Esophagus squamous epithelium (tissue), 5 donors: ENCODE measurements around the gene BTG2. TPM values are rescaled to one million over a fixed set of nuclear protein-coding genes. Genes with fewer than 3 reads are reported as not detected.

Source experiments
- DNase-seq: peaks from one replicate; lab custom pipeline; 2025; lab: John Stamatoyannopoulos, UW
- H3K27ac ChIP-seq, 4 donors: fragments of 200-600 bp; sonication (generic); one replicate each; pipeline ENCODE4 v1.5.1; 2016 to 2019; ENCODE audit warnings: mild to moderate bottlenecking in 1 of 4
- H3K27me3 ChIP-seq, 4 donors: fragments of 200-600 bp; sonication (generic); 1 replicate in 3 of 4; 2 replicates in 1 of 4; pipeline versions ENCODE4 v1.5.1 to v1.6.0; 2017 to 2021; ENCODE audit warnings: antibody characterized with exemption in 1 of 4
- H3K36me3 ChIP-seq, 3 donors: fragments of 200-600 bp; sonication (generic); one replicate each; pipeline ENCODE4 v1.5.1; 2016 to 2019
- H3K4me1 ChIP-seq, 3 donors: fragments of 200-600 bp; sonication (generic); one replicate each; pipeline ENCODE4 v1.5.1; 2017 to 2019
- H3K4me3 ChIP-seq, 4 donors: fragments of 200-600 bp; sonication (generic); 1 replicate in 3 of 4; 2 replicates in 1 of 4; pipeline ENCODE4 v1.5.1; 2016 to 2019; ENCODE audit warnings: mild to moderate bottlenecking in 2 of 4, moderate library complexity in 1 of 4
- H3K9me3 ChIP-seq, 3 donors: fragments of 200-600 bp; sonication (generic); one replicate each; pipeline ENCODE4 v1.5.1; 2016 to 2019
- POLR2A ChIP-seq, 4 donors: fragments of 450-650 bp; IDR thresholded peaks; one replicate each; pipeline ENCODE4 v1.6.1; 2017; ENCODE audit warnings: antibody characterized with exemption in 4 of 4, mild to moderate bottlenecking in 4 of 4, moderate library complexity in 3 of 4
- WGBS, 2 donors: methylation state at CpG; one replicate each; pipeline ENCODE4 v1.1.5; 2018; 5-methylcytosine and 5-hydroxymethylcytosine counted together
- intact Hi-C: fragments of 100-400 bp; cut with DNase I; formaldehyde crosslinking; loops from one replicate; pipeline ENCODE4 v1.15.0; 2022
- total RNA-seq, 4 donors: library from RNA; depleted of rRNA; stranded (reverse); fragments of >200 nt; gene quantifications; one replicate each; pipeline ENCODE4 v1.1.0, GENCODE V29; 2016
- TF ChIP-seq, protein P1 (sequence below), 6 experiments: fragments of 450-650 bp in 4 of 6; fragments of 200-600 bp in 2 of 6; sonication (generic) in 2 of 6; IDR thresholded peaks; one replicate each; pipeline ENCODE4 v1.5.1; 2016 to 2019; ENCODE audit warnings: antibody characterized with exemption in 6 of 6, mild to moderate bottlenecking in 4 of 6, moderate library complexity in 4 of 6
- donor health status: DM: yes; HTN: yes; CAD: no.

BTG2 gene
- total RNA-seq, 4 donors from 2014 or later, result 29.7 to 46.2 (median 41.3) TPM

DNA sequence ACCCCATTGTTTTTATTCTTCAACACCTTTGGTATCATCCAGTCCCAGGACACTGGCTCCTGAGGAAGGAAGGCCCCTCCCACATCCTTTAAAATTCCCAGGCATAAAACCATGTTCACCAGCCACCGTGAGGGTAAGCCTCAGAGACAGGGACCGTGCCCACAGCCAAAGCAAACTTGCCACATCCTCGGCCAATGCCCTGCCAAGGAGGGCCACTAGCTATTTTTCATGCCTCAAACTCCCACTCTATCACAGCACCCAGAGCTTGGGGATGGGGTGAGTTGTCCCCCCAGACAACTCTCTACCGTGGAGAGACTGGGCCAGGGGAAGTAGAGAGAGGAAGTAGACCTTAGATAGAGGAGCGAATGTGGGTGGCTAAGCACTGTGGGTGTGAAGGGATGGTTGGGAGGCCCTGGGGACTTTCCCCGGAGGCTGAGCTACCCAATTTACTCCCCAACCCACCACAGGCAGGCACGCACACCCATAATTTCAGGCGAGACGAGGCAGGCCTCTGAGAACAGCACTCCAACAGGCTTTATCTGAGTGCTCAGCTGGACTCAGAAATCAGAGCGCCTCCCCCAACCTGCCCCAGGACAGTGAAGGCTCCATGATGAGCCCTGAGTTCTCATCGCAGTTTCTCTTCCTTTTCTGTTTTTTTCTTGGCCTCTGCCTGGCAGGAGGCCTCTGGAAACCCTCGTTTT lies 15.9 kb upstream of the BTG2 start:
- intact Hi-C loops, result no loop called here
- WGBS, 2 donors, result 12 to 31% methylated on average over 11 of the region's 12 CpGs
- TF ChIP-seq, protein P1, sequence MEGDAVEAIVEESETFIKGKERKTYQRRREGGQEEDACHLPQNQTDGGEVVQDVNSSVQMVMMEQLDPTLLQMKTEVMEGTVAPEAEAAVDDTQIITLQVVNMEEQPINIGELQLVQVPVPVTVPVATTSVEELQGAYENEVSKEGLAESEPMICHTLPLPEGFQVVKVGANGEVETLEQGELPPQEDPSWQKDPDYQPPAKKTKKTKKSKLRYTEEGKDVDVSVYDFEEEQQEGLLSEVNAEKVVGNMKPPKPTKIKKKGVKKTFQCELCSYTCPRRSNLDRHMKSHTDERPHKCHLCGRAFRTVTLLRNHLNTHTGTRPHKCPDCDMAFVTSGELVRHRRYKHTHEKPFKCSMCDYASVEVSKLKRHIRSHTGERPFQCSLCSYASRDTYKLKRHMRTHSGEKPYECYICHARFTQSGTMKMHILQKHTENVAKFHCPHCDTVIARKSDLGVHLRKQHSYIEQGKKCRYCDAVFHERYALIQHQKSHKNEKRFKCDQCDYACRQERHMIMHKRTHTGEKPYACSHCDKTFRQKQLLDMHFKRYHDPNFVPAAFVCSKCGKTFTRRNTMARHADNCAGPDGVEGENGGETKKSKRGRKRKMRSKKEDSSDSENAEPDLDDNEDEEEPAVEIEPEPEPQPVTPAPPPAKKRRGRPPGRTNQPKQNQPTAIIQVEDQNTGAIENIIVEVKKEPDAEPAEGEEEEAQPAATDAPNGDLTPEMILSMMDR (IDR thresholded peaks at IDR 0.05), result peak in 1 of 6 experiments; percentile 6
- peak in 2 of 4 donors; percentile 16 to 58 for TF ChIP-seq POLR2A (IDR thresholded peaks at IDR 0.05)
- peak overlapping the region in 2 of 4 donors; percentile 22 to 49 for H3K4me3 ChIP-seq
- H3K4me1 ChIP-seq, result peaks cover 48 to 70% (median 59%) of the 10 kb centered on the region in 3 donors
- H3K27me3 ChIP-seq, result no peaks in the 10 kb centered on the region
- no peaks in the 10 kb centered on the region for H3K36me3 ChIP-seq
- DNase-seq, result peak; percentile 53
- peak overlapping the region; percentile 84 to 93 (median 91) for H3K27ac ChIP-seq
- no peaks in the 10 kb centered on the region for H3K9me3 ChIP-seq

DNA sequence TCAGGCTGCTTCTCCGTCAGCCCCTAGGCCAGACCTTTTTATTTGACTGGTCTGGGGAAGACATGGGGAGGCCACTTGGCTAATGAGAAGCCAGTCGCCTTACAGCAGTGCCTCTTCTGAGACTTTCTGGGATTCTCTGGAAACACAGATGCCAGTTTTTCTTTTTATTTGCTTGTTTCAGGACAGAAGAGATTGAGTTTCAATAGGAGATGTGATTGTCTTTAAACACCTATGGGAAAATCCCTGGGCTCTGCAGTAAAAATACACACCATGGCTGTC lies 15.4 kb upstream of the BTG2 start:
- Histone ChIP-seq H3K27me3 (no peaks in the 10 kb centered on the region), H3K4me1 (peaks cover 48 to 65% (median 59%) of the 10 kb centered on the region in 3 donors), H3K27ac (peak overlapping the region; percentile 84 to 93 (median 91)), H3K4me3 (peak overlapping the region in 3 of 4 donors; percentile 22 to 49 (median 26)), H3K9me3 (no peaks in the 10 kb centered on the region), H3K36me3 (no peaks in the 10 kb centered on the region)
- intact Hi-C loops, result no loop called here
- 21 to 28% methylated on average over 2 of the region's 2 CpGs for WGBS, 2 donors
- TF ChIP-seq, protein P1 (IDR thresholded peaks at IDR 0.05), result no peak
- no peak for TF ChIP-seq POLR2A (IDR thresholded peaks at IDR 0.05)
- no peak for DNase-seq

DNA sequence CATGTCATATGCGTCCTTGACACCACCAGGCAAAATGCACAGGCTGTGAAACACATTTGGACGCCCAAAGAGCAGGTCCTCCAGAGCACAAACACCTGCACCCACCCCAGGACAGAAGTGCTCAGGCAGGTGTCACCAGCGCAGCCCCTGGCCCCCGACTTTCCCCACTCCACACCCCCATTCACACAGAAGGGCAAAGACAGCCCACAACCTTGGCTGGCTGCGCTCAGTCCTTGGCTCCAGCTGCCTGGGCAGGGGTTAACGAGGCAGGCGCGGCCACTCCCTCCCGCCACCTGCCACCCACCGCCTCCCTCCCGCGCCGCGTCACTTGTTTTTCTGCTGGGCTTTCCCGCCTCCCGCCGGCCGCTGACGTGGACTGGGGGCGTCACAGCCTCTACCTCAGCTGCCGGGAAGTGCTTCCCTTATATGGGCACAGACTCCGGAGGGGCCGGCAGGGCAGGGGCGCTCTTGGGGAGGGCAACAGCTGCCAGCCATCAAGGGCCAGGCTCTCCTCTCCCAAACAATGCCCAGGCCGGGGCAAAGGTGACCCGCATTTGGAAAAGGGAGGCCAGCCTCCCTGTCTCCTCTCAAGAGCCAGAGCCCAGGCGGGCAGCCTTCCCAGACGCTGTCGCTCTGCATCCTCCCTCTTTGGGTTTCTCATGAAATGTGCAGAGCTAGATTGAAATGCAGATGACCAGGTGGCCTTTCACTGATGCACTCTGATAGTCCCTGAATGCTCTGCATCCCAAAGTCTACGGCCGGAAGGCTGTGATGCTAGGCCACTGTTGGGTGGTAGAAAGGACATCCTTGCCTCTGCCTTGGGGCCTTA lies 14.8 kb upstream of the BTG2 start:
- WGBS, 2 donors, result 18 to 24% methylated on average over 2 to 20 of the region's 31 CpGs
- intact Hi-C loops, result no loop called here
- Histone ChIP-seq H3K36me3 (no peaks in the 10 kb centered on the region), H3K27ac (peak overlapping the region; percentile 84 to 93 (median 91)), H3K27me3 (no peaks in the 10 kb centered on the region), H3K9me3 (no peaks in the 10 kb centered on the region), H3K4me1 (peaks cover 48 to 63% (median 59%) of the 10 kb centered on the region in 3 donors), H3K4me3 (peak overlapping the region in 3 of 4 donors; percentile 22 to 49 (median 26))
- TF ChIP-seq, protein P1 (IDR thresholded peaks at IDR 0.05), result peak in 1 of 6 experiments; percentile 1
- peak in 3 of 4 donors; percentile 71 to 88 (median 71) for TF ChIP-seq POLR2A (IDR thresholded peaks at IDR 0.05)
- peak; percentile 86 for DNase-seq

DNA sequence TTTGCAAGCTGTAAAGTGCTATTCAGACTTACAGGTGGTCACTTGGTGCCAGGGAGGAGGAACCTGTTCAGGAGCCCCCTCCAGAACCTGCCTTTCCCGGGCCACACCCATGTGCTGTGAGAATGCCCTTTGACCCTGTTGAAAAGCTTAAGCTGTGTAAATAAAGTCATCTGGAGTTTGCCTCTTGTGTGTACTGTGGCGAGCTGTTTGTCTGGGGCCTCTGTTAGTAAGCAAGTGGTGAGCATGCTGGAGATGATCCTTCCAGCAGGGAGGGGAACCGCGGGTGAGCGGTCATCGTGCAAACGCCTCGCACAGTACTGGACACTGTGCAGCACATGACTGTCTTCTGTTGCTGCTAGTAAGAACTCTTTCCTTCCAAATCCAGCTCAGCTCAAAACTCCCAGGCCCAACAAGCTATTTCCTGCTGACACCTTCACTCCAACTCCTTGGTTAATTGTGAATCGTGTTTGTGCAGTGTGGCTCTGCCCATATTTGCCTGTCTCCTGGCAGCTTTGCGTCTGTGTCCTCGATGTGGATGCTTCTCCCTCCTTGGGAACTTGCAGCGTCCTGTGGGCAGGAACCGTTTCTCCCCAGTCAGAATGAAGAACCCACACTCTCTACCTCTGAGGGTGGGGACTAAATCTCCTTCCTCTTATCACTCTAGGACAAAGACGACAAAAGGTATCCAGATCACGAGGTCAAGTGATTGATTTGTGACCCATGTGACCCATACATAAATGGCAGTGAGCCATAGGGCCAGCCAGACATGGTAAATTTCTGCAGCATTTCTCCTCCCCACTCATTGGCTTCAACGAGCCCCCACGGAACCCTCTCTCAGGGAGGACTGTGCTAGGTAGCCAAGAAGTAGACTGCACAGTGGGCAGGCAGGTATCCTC lies 13.9 kb upstream of the BTG2 start:
- Histone ChIP-seq H3K9me3 (no peaks in the 10 kb centered on the region), H3K4me1 (peaks cover 40 to 53% (median 52%) of the 10 kb centered on the region in 3 donors), H3K27ac (peak overlapping the region; percentile 84 to 93 (median 91)), H3K27me3 (no peaks in the 10 kb centered on the region), H3K36me3 (no peaks in the 10 kb centered on the region), H3K4me3 (peak overlapping the region in 1 of 4 donors; percentile 49)
- DNase-seq, result no peak
- no peak for TF ChIP-seq POLR2A (IDR thresholded peaks at IDR 0.05)
- TF ChIP-seq, protein P1 (IDR thresholded peaks at IDR 0.05), result no peak
- WGBS, 2 donors, result 71 to 78% methylated on average over 9 to 13 of the region's 17 CpGs
- intact Hi-C loops, result no loop called here
